ENCODE measurements around the gene XNDC1N. TPM values are rescaled to one million over a fixed set of nuclear protein-coding genes. Genes with fewer than 3 reads are reported as not detected.
"Not testable (repeated sequence)": the region's sequence is repeated elsewhere in the genome, so short reads cannot be mapped to it uniquely, and the experiment has no call there.

XNDC1N gene
- total and polyA plus RNA-seq, 2 of the 4 experiments (the other 2 are of a cell fraction): 2.5 to 8.8 TPM

- no peak for TF ChIP-seq RCOR1 (IDR thresholded peaks at IDR 0.05; ENCODE audit: insufficient replicate concordance, low read length)
Observed at GRCh38 chr11:71913756-71914526, 14.5 kb downstream of the XNDC1N start (continued).

GRCh38 chr11:71911986-71912340, 16.4 kb downstream of the XNDC1N start:
- POLR2A ChIA-PET (ENCODE audit: unreplicated experiment); H2BK20ac ChIP-seq (ENCODE audit: low read depth, low read length); H3K14ac ChIP-seq (replicated peaks; ENCODE audit: low read depth, low read length); H3K9ac ChIP-seq (ENCODE audit: low read depth, low read length); H3K23ac ChIP-seq (ENCODE audit: low read depth, low read length); H3K27me3 ChIP-seq (ENCODE audit: control insufficient read depth, insufficient read depth, low read length); CTCF ChIA-PET; in situ Hi-C loops (cut with MboI; ENCODE audit: low sequenced_read_pairs); DNase-seq; H3K4me3 ChIP-seq (ENCODE audit: insufficient read depth, low read depth, low read length); H3K4ac ChIP-seq (ENCODE audit: low read depth, low read length); H3K9me1 ChIP-seq (ENCODE audit: insufficient read depth, low read length); H4K8ac ChIP-seq (ENCODE audit: low read depth in 2 of 2, low read length in 2 of 2); H3K9me3 ChIP-seq (ENCODE audit: control insufficient read depth, insufficient read depth, low read length); H2AK9ac ChIP-seq (replicated peaks; ENCODE audit: low read depth, low read length, poor library complexity); H3K79me1 ChIP-seq (ENCODE audit: low read depth in 1 of 2, low read length in 2 of 2); H4K91ac ChIP-seq (ENCODE audit: insufficient read depth, low read depth, low read length); H3K4me2 ChIP-seq (ENCODE audit: low read depth, low read length); H2BK15ac ChIP-seq (ENCODE audit: low read depth, low read length); intact Hi-C loops (cut with micrococcal nuclease); ATAC-seq (ENCODE audit: low read depth); H2BK120ac ChIP-seq (ENCODE audit: low read depth, low read length); H2AK5ac ChIP-seq (ENCODE audit: low read depth, low read length); H3K27ac ChIP-seq (ENCODE audit: insufficient read depth, low read length); dilution Hi-C loops (cut with HindIII; ENCODE audit: low sequenced_read_pairs, unreplicated experiment); H3K18ac ChIP-seq (ENCODE audit: low read depth, low read length); H4K20me1 ChIP-seq (ENCODE audit: insufficient read depth, low read length); H3K4me1 ChIP-seq (ENCODE audit: control insufficient read depth, insufficient read depth, low read length); H2AFZ ChIP-seq (replicated peaks; ENCODE audit: low read length, poor library complexity); H3K56ac ChIP-seq (ENCODE audit: extremely low read depth, insufficient read depth, low read length); H4K5ac ChIP-seq (ENCODE audit: low read depth, low read length); BruUV-seq (replicated peaks); H2BK5ac ChIP-seq (ENCODE audit: low read depth, low read length, poor library complexity, severe bottlenecking): not testable (repeated sequence)
- peaks cover 17% of the 10 kb centered on the region for H3K36me3 ChIP-seq (ENCODE audit: control insufficient read depth, insufficient read depth, low read length)
- WGBS, 2 experiments (ENCODE audit: extremely low coverage in 2 of 2, insufficient read length in 1 of 2): 96% methylated on average over 5 of the region's 10 CpGs; no CpG with 5 or more reads in 1 of the 2 experiments

All from IMR-90 (cell line).